A549 (cell line): ENCODE results near the gene PLA2G5. TPM values are rescaled to one million over a fixed set of nuclear protein-coding genes. Genes with fewer than 3 reads are reported as not detected.

Experiments used
- ATAC-seq, 2 experiments: fragments of 200-7000 bp in 1 of 2; fragments of >200 bp in 1 of 2; cut with Nextera tagmentation in 1 of 2; cut with Tn5 transposase in 1 of 2; 3 replicates each; pipeline versions ENCODE4 v1.8.0 to v1.9.1; 2018 to 2020; ENCODE audit warnings: mild to moderate bottlenecking in 1 of 2, moderate library complexity in 1 of 2
- CTCF ChIA-PET: fragments of 300-600 bp; sonication (Branson Sonifier 250); formaldehyde crosslinking; extraction: SDS; loops from one replicate; lab custom pipeline; 2021; ENCODE audit warnings: antibody characterized with exemption, inconsistent platforms; lab: Yijun Ruan, JAX
- POLR2A ChIA-PET: fragments of 350-600 bp; formaldehyde crosslinking; extraction: SDS; loops from one replicate; lab custom pipeline; 2021; ENCODE audit warnings: antibody characterized with exemption, inconsistent platforms; lab: Yijun Ruan, JAX
- DNase-seq, 2 experiments: peaks; one replicate each; pipeline versions ENCODE4 v3.0.0 to v3.0.0-alpha.2; 2011 to 2016; ENCODE audit warnings: low read depth in 1 of 2, low spot score in 1 of 2
- FAIRE-seq: peaks from 2 replicates; lab custom pipeline; 2011; peaks lifted over from hg19 to GRCh38; lab: Jason Lieb, UNC
- H3K27ac ChIP-seq, 2 experiments: fragments of >200 bp; sonication (Bioruptor Twin); formaldehyde crosslinking; 3 replicates each; pipeline ENCODE4 v1.5.1; 2016 to 2017
- H3K4me1 ChIP-seq: fragments of >200 bp; sonication (Bioruptor Twin); formaldehyde crosslinking; 3 replicates; pipeline ENCODE4 v1.6.1; 2016
- H3K4me2 ChIP-seq: fragments of >200 bp; sonication (Bioruptor Twin); formaldehyde crosslinking; 3 replicates; pipeline ENCODE4 v1.6.1; 2016
- H3K4me3 ChIP-seq: fragments of >200 bp; sonication (Bioruptor Twin); formaldehyde crosslinking; 3 replicates; pipeline ENCODE4 v1.5.1; 2016
- H3K9me3 ChIP-seq: fragments of >200 bp; sonication (Bioruptor Twin); formaldehyde crosslinking; 3 replicates; pipeline ENCODE4 v1.6.1; 2016
- ATOH8 ChIP-seq: fragments of 250-450 bp; sonication (Bioruptor Pico); IDR thresholded peaks from 2 replicates; pipeline ENCODE4 v1.5.0; 2020; ENCODE audit warnings: low read depth, mild to moderate bottlenecking, moderate library complexity
- CBX2 ChIP-seq: fragments of 200-600 bp; sonication (generic); IDR thresholded peaks from 2 replicates; pipeline ENCODE4 v1.6.1; 2016; ENCODE audit warnings: low read depth, mild to moderate bottlenecking, borderline replicate concordance
- CBX8 ChIP-seq: fragments of 200-600 bp; sonication (generic); IDR thresholded peaks from 2 replicates; pipeline ENCODE4 v1.6.1; 2016
- CHD2 ChIP-seq: fragments of 150-350 bp; IDR thresholded peaks from 2 replicates; pipeline ENCODE4 v1.6.1; 2014; ENCODE audit warnings: low read length; ENCODE audit not compliant: partially characterized antibody
- EHF ChIP-seq: fragments of 250-450 bp; sonication (Bioruptor Pico); IDR thresholded peaks from 2 replicates; pipeline ENCODE4 v1.5.0; 2020; ENCODE audit warnings: mild to moderate bottlenecking
- ESRRA ChIP-seq: fragments of 150-350 bp; IDR thresholded peaks from 2 replicates; pipeline ENCODE4 v1.6.1; 2014; ENCODE audit warnings: mild to moderate bottlenecking, low read length, borderline replicate concordance
- FOSB ChIP-seq: fragments of 250-450 bp; sonication (Bioruptor Pico); IDR thresholded peaks from 2 replicates; pipeline ENCODE4 v1.5.0; 2020; ENCODE audit warnings: mild to moderate bottlenecking, moderate library complexity
- FOSL2 ChIP-seq, 2 experiments: fragments of 450-650 bp in 1 of 2; fragments of >200 bp in 1 of 2; sonication (Bioruptor Twin) in 1 of 2; formaldehyde crosslinking; IDR thresholded peaks; 2 replicates each; pipeline versions ENCODE4 v1.5.0 to v1.6.1; 2016 to 2020; ENCODE audit warnings: mild to moderate bottlenecking in 1 of 2, moderate library complexity in 1 of 2
- FOXS1 ChIP-seq: fragments of 250-450 bp; sonication (Bioruptor Pico); IDR thresholded peaks from 2 replicates; pipeline ENCODE4 v1.5.0; 2020; ENCODE audit warnings: mild to moderate bottlenecking, moderate library complexity
- GATA3 ChIP-seq: IDR thresholded peaks from 2 replicates; pipeline ENCODE4 v1.6.1; 2012; ENCODE audit warnings: borderline replicate concordance
- HEYL ChIP-seq: fragments of 250-450 bp; sonication (Bioruptor Pico); IDR thresholded peaks from 2 replicates; pipeline ENCODE4 v1.8.0; 2021; ENCODE audit warnings: mild to moderate bottlenecking, moderate library complexity
- HMGXB4 ChIP-seq: fragments of 250-450 bp; sonication (Bioruptor Pico); IDR thresholded peaks from 2 replicates; pipeline ENCODE4 v1.5.0; 2021; ENCODE audit warnings: mild to moderate bottlenecking, moderate library complexity, borderline replicate concordance
- HOXB13 ChIP-seq: fragments of 250-450 bp; sonication (Bioruptor Pico); IDR thresholded peaks from 2 replicates; pipeline ENCODE4 v1.5.0; 2020; ENCODE audit warnings: low read depth, mild to moderate bottlenecking, moderate library complexity
- NFE2L2 ChIP-seq: fragments of 150-350 bp; conservative IDR thresholded peaks from 2 replicates; pipeline ENCODE4 v1.6.1; 2014; ENCODE audit warnings: low read length
- NPAS2 ChIP-seq: fragments of 250-450 bp; sonication (Bioruptor Pico); IDR thresholded peaks from 2 replicates; pipeline ENCODE4 v1.8.0; 2022; ENCODE audit warnings: mild to moderate bottlenecking, moderate library complexity, borderline replicate concordance
- PHF8 ChIP-seq: fragments of 200-600 bp; sonication (generic); IDR thresholded peaks from 2 replicates; pipeline ENCODE4 v1.6.1; 2016; ENCODE audit warnings: low read depth, mild to moderate bottlenecking, antibody characterized with exemption, moderate library complexity, borderline replicate concordance
- SREBF2 ChIP-seq: fragments of 450-650 bp; IDR thresholded peaks from 2 replicates; pipeline ENCODE4 v1.6.1; 2014; ENCODE audit warnings: mild to moderate bottlenecking, moderate library complexity
- TFCP2L1 ChIP-seq: fragments of 250-450 bp; sonication (Bioruptor Pico); IDR thresholded peaks from 2 replicates; pipeline ENCODE4 v1.5.0; 2021; ENCODE audit warnings: mild to moderate bottlenecking
- USF2 ChIP-seq: fragments of 450-650 bp; IDR thresholded peaks from 2 replicates; pipeline ENCODE4 v1.6.1; 2014; ENCODE audit warnings: antibody characterized with exemption
- WGBS: methylation state at CpG from one replicate; pipeline ENCODE4 v1.1.6; 2017; ENCODE audit errors: missing lambda C conversion rate; 5-methylcytosine and 5-hydroxymethylcytosine counted together
- polyA plus RNA-seq, 4 experiments: library from polyadenylated mRNA; depleted of rRNA in 3 of 4; stranded (reverse); fragments of >200 nt; fragmentation: RNase III in 1 of 4; extraction: RNeasy Plus Mini Kit Qiagen cat#74134 plus additional on column Dnase treatment in 1 of 4; gene quantifications; 2 replicates in 3 of 4; 3 replicates in 1 of 4; pipeline ENCODE4 v1.2.3, GENCODE V29; 2011 to 2017
- TF ChIP-seq, protein P1 (sequence below): fragments of 150-350 bp; IDR thresholded peaks from 2 replicates; pipeline ENCODE4 v1.6.1; 2014; ENCODE audit warnings: low read depth, mild to moderate bottlenecking, low read length
- TF ChIP-seq, protein P2 (sequence below): fragments of >200 bp; sonication (Bioruptor Twin); formaldehyde crosslinking; IDR thresholded peaks from 3 replicates; pipeline ENCODE4 v1.6.1; 2016

The PLA2G5 gene
- polyA plus RNA-seq, 2 of the 4 experiments (the other 2 are of a cell fraction), result not detected

DNA sequence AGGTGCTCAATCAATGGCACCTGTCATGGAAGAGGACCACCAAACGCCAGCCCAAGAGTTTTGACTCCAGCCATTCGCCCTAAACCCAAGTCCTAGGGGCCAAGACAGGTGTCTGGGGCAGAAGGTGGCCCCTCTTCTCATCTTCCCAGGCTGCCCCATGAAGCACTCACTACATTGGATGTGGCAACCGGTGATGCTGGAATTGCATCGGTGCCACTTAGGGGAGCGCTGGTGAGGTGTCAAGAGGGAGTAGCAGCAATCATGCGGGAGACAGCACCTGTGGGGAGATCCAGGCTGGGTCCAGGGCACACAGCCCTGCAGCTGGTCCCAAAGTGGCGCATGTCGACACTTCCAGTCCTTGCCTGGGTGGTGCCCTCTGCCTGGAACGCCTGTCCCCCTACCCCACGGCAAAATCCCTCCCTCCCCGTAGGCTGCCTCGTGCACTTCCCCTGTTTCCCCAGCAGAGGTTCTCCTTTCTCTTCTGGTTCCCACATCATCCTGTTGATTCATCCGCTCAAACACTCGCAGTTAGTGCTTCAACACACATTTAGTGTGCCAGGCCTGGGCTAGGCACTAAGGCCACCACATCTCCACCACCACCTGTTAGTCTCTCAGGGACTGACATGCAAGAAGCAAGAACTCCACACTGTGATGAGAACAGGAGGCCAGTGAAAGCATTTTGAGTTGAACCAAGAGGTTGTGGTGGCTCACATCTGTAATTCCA, 30.8 kb downstream of the PLA2G5 start (continued):
- TF ChIP-seq, protein P1, sequence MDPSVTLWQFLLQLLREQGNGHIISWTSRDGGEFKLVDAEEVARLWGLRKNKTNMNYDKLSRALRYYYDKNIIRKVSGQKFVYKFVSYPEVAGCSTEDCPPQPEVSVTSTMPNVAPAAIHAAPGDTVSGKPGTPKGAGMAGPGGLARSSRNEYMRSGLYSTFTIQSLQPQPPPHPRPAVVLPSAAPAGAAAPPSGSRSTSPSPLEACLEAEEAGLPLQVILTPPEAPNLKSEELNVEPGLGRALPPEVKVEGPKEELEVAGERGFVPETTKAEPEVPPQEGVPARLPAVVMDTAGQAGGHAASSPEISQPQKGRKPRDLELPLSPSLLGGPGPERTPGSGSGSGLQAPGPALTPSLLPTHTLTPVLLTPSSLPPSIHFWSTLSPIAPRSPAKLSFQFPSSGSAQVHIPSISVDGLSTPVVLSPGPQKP, result no peak
- no peak for TF ChIP-seq SREBF2
- TF ChIP-seq CBX8, result no peak
- no peak for TF ChIP-seq FOXS1 (CRISPR knock-in tag)
- TF ChIP-seq TFCP2L1 (CRISPR knock-in tag), result no peak
- TF ChIP-seq, protein P2, sequence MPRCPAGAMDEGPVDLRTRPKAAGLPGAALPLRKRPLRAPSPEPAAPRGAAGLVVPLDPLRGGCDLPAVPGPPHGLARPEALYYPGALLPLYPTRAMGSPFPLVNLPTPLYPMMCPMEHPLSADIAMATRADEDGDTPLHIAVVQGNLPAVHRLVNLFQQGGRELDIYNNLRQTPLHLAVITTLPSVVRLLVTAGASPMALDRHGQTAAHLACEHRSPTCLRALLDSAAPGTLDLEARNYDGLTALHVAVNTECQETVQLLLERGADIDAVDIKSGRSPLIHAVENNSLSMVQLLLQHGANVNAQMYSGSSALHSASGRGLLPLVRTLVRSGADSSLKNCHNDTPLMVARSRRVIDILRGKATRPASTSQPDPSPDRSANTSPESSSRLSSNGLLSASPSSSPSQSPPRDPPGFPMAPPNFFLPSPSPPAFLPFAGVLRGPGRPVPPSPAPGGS, result no peak
- TF ChIP-seq USF2, result no peak
- no peak for TF ChIP-seq HEYL (CRISPR knock-in tag)
- TF ChIP-seq HMGXB4 (CRISPR knock-in tag), result no peak
- TF ChIP-seq, all 56 proteins: peak for 3

- H3K27ac ChIP-seq, result no peak overlapping the region
- POLR2A ChIA-PET, result no interaction called here
- no peaks in the 10 kb centered on the region for H3K9me3 ChIP-seq
- no peak overlapping the region for H3K4me3 ChIP-seq
- WGBS, result 0% methylated on average over 1 of the region's 1 CpG
- no peak overlapping the region for H3K4me2 ChIP-seq
- DNase-seq (no peak), ATAC-seq (no peak), FAIRE-seq (no peak)
- no peak for TF ChIP-seq TFCP2L1 (CRISPR knock-in tag)
- TF ChIP-seq CBX2, result no peak
- TF ChIP-seq HEYL (CRISPR knock-in tag), result no peak
- no peak for TF ChIP-seq FOSL2 (IDR thresholded peaks at IDR 0.05)
- no peak for TF ChIP-seq FOSL2 (CRISPR knock-in tag; IDR thresholded peaks at IDR 0.05)
- CTCF ChIA-PET, result interaction anchor here (1.0 kb wide), 1 partner anchor 13 kb away, joined by 3 read pairs; no protein-coding TSS in a partner anchor
- H3K4me1 ChIP-seq, result no peaks in the 10 kb centered on the region
Measured at GRCh38 chr1:20102875-20103274, 32.9 kb downstream of the PLA2G5 start.

DNA sequence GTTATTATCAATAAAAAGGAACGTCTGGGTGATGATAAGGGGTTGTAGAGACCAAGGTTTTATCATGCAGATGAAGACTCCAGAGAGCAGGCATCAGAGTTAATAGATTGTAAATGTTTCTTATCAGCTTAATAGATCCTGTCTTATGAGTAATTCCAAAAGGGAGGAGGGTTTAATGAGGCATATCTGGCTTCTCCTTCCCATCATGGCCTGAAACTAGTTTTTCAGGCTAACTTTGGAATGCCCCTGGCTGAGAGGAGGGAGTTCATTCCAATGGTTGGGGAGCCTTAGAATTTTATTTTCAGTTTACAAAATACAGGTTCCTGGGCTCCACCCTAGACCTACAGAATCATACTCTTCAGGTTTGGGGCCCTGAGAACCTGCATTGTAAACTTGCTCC, 35.9 kb downstream of the PLA2G5 start:
- no peaks in the 10 kb centered on the region for H3K4me1 ChIP-seq
- CTCF ChIA-PET, result no interaction called here
- no peak overlapping the region for H3K27ac ChIP-seq
- FAIRE-seq, result no peak
- no peak for ATAC-seq
- POLR2A ChIA-PET, result no interaction called here
- no peaks in the 10 kb centered on the region for H3K9me3 ChIP-seq
- no peak for DNase-seq
- no peak overlapping the region for H3K4me3 ChIP-seq
- WGBS, result 9% methylated on average over 1 of the region's 1 CpG
- no peak for TF ChIP-seq CBX8
- TF ChIP-seq GATA3, result no peak
- no peak for TF ChIP-seq EHF
- TF ChIP-seq, all 56 proteins: peak for 0
- no peak overlapping the region for H3K4me2 ChIP-seq

DNA sequence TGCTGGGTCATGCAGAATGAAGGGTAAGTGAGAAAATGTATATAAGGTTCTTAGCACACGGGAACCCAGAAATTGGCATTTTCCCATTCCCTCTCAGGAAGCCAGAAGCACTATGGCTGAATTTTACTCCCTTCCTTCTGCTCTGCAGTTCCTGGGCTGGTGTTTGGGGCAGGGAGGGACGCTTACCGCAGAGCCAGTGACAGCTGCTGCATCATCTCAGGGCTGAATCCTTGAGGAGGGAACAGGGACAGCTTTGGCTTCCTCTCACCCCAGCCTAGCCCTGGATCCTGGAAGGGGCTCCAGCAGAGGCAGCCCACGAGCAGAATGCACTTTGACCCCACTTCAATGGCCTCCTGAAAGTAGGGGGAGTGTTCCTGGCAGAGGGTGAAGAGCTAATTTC, 37.4 kb downstream of the PLA2G5 start:
- CTCF ChIA-PET, result interaction anchor here (0.6 to 0.9 kb wide), 2 partner anchors 44 to 1300 kb away, joined by 3 read pairs; no protein-coding TSS in a partner anchor
- Histone ChIP-seq H3K4me1 (no peaks in the 10 kb centered on the region), H3K27ac (no peak overlapping the region), H3K9me3 (no peaks in the 10 kb centered on the region), H3K4me3 (no peak overlapping the region), H3K4me2 (no peak overlapping the region)
- FAIRE-seq (no peak), DNase-seq (no peak), ATAC-seq (no peak)
- 54% methylated on average over 4 of the region's 4 CpGs for WGBS
- POLR2A ChIA-PET, result no interaction called here
- TF ChIP-seq NPAS2 (CRISPR knock-in tag) (no peak), ATOH8 (CRISPR knock-in tag) (no peak), USF2 (no peak), HOXB13 (CRISPR knock-in tag) (no peak), SREBF2 (no peak), PHF8 (no peak), CHD2 (no peak), FOSB (CRISPR knock-in tag) (no peak), NFE2L2 (no peak), ESRRA (no peak)
- TF ChIP-seq, protein P2, result no peak
